Measurements from ENCODE around the gene CABP7. TPM values are rescaled to one million over a fixed set of nuclear protein-coding genes. Genes with fewer than 3 reads are reported as not detected.

The CABP7 gene
- total and polyA plus RNA-seq, 10 donors, result 0.04 to 0.37 (median 0.15) TPM; not detected in 5

GRCh38 chr22:29757096-29757495 is 37.3 kb downstream of the CABP7 start:
- no peak for TF ChIP-seq POLR2AphosphoS5 (IDR thresholded peaks at IDR 0.05)
- no peak for TF ChIP-seq POLR2A (IDR thresholded peaks at IDR 0.05)
- no peak for TF ChIP-seq CTCF (IDR thresholded peaks at IDR 0.05 in 8 of 11, conservative IDR thresholded peaks at IDR 0.05 in 3 of 11)
- H3K27ac ChIP-seq, result no peak overlapping the region
- peaks cover 0 to 33% (median 5%) of the 10 kb centered on the region in 6 donors for H3K36me3 ChIP-seq
- 76 to 92% (median 81%) methylated on average over 3 of the region's 3 CpGs for WGBS, 5 donors
- H3K4me3 ChIP-seq, result no peak overlapping the region
- no peaks in the 10 kb centered on the region for H3K9me3 ChIP-seq
- intact Hi-C loops (cut with DNase I; ENCODE audit: low total_unique reads), result no loop called here
- no peaks in the 10 kb centered on the region for H3K27me3 ChIP-seq (replicated peaks in 1 of 7)
- peaks cover 0 to 4% (median 0%) of the 10 kb centered on the region in 6 donors for H3K4me1 ChIP-seq
- DNase-seq, result no peak

DNA sequence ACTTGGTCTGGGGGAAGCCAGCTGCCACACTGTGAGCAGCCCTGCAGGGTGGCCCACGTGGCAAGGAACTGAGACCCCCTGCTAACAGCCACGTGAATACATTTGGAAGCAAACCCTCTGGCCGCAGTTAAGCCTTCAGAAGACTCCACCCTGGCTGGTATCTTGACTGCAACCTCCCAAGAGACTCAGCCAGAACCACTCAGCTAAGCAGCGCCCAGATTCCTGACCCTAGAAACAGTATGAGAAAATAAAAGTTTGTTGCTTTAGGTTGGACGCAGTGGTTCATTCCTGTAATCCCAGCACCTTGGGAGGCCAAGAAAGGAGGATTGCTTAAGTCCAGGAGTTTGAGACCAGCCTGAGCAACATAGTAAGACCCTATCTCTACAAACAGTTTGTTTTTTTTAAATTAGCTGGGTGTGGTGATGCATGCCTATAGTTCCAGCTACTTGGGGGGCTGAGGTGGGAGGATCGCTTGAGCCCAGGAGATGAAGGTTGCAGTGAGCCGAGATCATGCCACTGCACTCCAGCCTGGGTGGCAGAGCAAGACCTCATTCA is 38.3 kb downstream of the CABP7 start:
- Histone ChIP-seq H3K4me1 (no peaks in the 10 kb centered on the region), H3K36me3 (peaks cover 0 to 22% (median 5%) of the 10 kb centered on the region in 6 donors), H3K27me3 (replicated peaks in 1 of 7) (no peaks in the 10 kb centered on the region), H3K4me3 (no peak overlapping the region), H3K9me3 (no peaks in the 10 kb centered on the region), H3K27ac (no peak overlapping the region)
- intact Hi-C loops (cut with DNase I; ENCODE audit: low total_unique reads), result no loop called here
- no peak for TF ChIP-seq POLR2A (IDR thresholded peaks at IDR 0.05)
- no peak for TF ChIP-seq POLR2AphosphoS5 (IDR thresholded peaks at IDR 0.05)
- TF ChIP-seq CTCF (IDR thresholded peaks at IDR 0.05 in 8 of 11, conservative IDR thresholded peaks at IDR 0.05 in 3 of 11), result no peak
- no peak for DNase-seq
- WGBS, 5 donors, result 80 to 91% (median 89%) methylated on average over 7 of the region's 7 CpGs

- intact Hi-C loops (cut with DNase I; ENCODE audit: low total_unique reads), result no loop called here
- H3K27me3 ChIP-seq (replicated peaks in 1 of 7), result no peaks in the 10 kb centered on the region
- H3K4me3 ChIP-seq, result no peak overlapping the region
- no peak for DNase-seq
- 67 to 89% (median 84%) methylated on average over 5 of the region's 5 CpGs for WGBS, 5 donors
- H3K4me1 ChIP-seq, result peaks cover 0 to 4% (median 0%) of the 10 kb centered on the region in 6 donors
- H3K27ac ChIP-seq, result no peak overlapping the region
- H3K36me3 ChIP-seq, result peaks cover 0 to 14% (median 3%) of the 10 kb centered on the region in 6 donors
- TF ChIP-seq CTCF (IDR thresholded peaks at IDR 0.05 in 8 of 11, conservative IDR thresholded peaks at IDR 0.05 in 3 of 11), result no peak
- no peak for TF ChIP-seq POLR2A (IDR thresholded peaks at IDR 0.05)
- no peak for TF ChIP-seq POLR2AphosphoS5 (IDR thresholded peaks at IDR 0.05)
- no peaks in the 10 kb centered on the region for H3K9me3 ChIP-seq
Measured at GRCh38 chr22:29758959-29759358, 39.2 kb downstream of the CABP7 start.

- DNase-seq, result no peak
- no peaks in the 10 kb centered on the region for H3K9me3 ChIP-seq
- peaks cover 7 to 30% (median 15%) of the 10 kb centered on the region in 6 donors for H3K4me1 ChIP-seq
- intact Hi-C loops (cut with DNase I; ENCODE audit: low total_unique reads), result no loop called here
- WGBS, 5 donors, result 81 to 96% (median 87%) methylated on average over 15 of the region's 15 CpGs
- no peak overlapping the region for H3K4me3 ChIP-seq
- no peak overlapping the region for H3K27ac ChIP-seq
- H3K27me3 ChIP-seq (replicated peaks in 1 of 7), result no peaks in the 10 kb centered on the region
- no peaks in the 10 kb centered on the region for H3K36me3 ChIP-seq
- TF ChIP-seq CTCF (IDR thresholded peaks at IDR 0.05 in 8 of 11, conservative IDR thresholded peaks at IDR 0.05 in 3 of 11) (no peak), POLR2A (IDR thresholded peaks at IDR 0.05) (no peak), POLR2AphosphoS5 (IDR thresholded peaks at IDR 0.05) (no peak)
Measured at GRCh38 chr22:29762263-29762662, 42.5 kb downstream of the CABP7 start.
